ENCODE measurements around the gene NCAM2. TPM values are rescaled to one million over a fixed set of nuclear protein-coding genes. Genes with fewer than 3 reads are reported as not detected.

Gene NCAM2
- total and polyA plus RNA-seq, 2 of the 4 experiments (the other 2 are of a cell fraction), result 2.7 to 5.0 TPM

GRCh38 chr21:21002153-21002552, 3.9 kb downstream of the NCAM2 start:
- H3K9me3 ChIP-seq (ENCODE audit: control insufficient read depth, insufficient read depth, low read length), result no peaks in the 10 kb centered on the region
- H2BK5ac ChIP-seq (ENCODE audit: low read depth, low read length, poor library complexity, severe bottlenecking), result no peak overlapping the region
- intact Hi-C loops (cut with micrococcal nuclease), result no loop called here
- no peak overlapping the region for H2BK120ac ChIP-seq (ENCODE audit: low read depth, low read length)
- in situ Hi-C loops (cut with MboI; ENCODE audit: low sequenced_read_pairs), result loop anchor here (10.0 to 25.0 kb wide), 4 partner anchors 373 to 1785 kb away; no protein-coding TSS in a partner anchor
- H2AFZ ChIP-seq (replicated peaks; ENCODE audit: low read length, poor library complexity), result no peak overlapping the region
- H3K18ac ChIP-seq (ENCODE audit: low read depth, low read length), result no peak overlapping the region
- H4K91ac ChIP-seq (ENCODE audit: insufficient read depth, low read depth, low read length), result no peak overlapping the region
- H3K79me1 ChIP-seq (ENCODE audit: low read depth in 1 of 2, low read length in 2 of 2), result no peaks in the 10 kb centered on the region
- no peak for TF ChIP-seq CEBPB (IDR thresholded peaks at IDR 0.05; ENCODE audit: low read depth, low read length)
- no peak for TF ChIP-seq MAZ (IDR thresholded peaks at IDR 0.05; ENCODE audit: borderline replicate concordance, low read depth, low read length)
- no peak for TF ChIP-seq USF2 (IDR thresholded peaks at IDR 0.05; ENCODE audit: low read depth, low read length)
- TF ChIP-seq BHLHE40 (IDR thresholded peaks at IDR 0.05; ENCODE audit: low read depth, low read length), result no peak
- no peak for TF ChIP-seq RCOR1 (IDR thresholded peaks at IDR 0.05; ENCODE audit: insufficient replicate concordance, low read length)
- no peak for TF ChIP-seq SMC3 (IDR thresholded peaks at IDR 0.05; ENCODE audit: low read depth, low read length)
- TF ChIP-seq RFX5 (IDR thresholded peaks at IDR 0.05; ENCODE audit: low read depth, low read length), result no peak
- no peak for TF ChIP-seq CTCF (conservative IDR thresholded peaks at IDR 0.05; ENCODE audit: low read depth, low read length)
- no peak for TF ChIP-seq FOS (IDR thresholded peaks at IDR 0.05; ENCODE audit: low read depth, low read length)
- ATAC-seq (ENCODE audit: low read depth), result no peak
- H3K23ac ChIP-seq (ENCODE audit: low read depth, low read length), result no peak overlapping the region
- H2BK15ac ChIP-seq (ENCODE audit: low read depth, low read length), result no peak overlapping the region
- no peak overlapping the region for H3K4me3 ChIP-seq (ENCODE audit: insufficient read depth, low read depth, low read length)
- H3K4ac ChIP-seq (ENCODE audit: low read depth, low read length), result no peak overlapping the region
- no peak overlapping the region for H4K8ac ChIP-seq (ENCODE audit: low read depth in 2 of 2, low read length in 2 of 2)
- H3K9me1 ChIP-seq (ENCODE audit: insufficient read depth, low read length), result no peaks in the 10 kb centered on the region
- H3K27me3 ChIP-seq (ENCODE audit: control insufficient read depth, insufficient read depth, low read length), result peaks cover 5% of the 10 kb centered on the region; the same call in 1 of the 2 replicates
- H3K56ac ChIP-seq (ENCODE audit: extremely low read depth, insufficient read depth, low read length), result no peak overlapping the region
- dilution Hi-C loops (cut with HindIII; ENCODE audit: low sequenced_read_pairs, unreplicated experiment), result no loop called here
- H2AK9ac ChIP-seq (replicated peaks; ENCODE audit: low read depth, low read length, poor library complexity), result no peak overlapping the region
- H3K4me1 ChIP-seq (ENCODE audit: control insufficient read depth, insufficient read depth, low read length), result no peaks in the 10 kb centered on the region
- no peaks in the 10 kb centered on the region for H4K20me1 ChIP-seq (ENCODE audit: insufficient read depth, low read length)
- H3K36me3 ChIP-seq (ENCODE audit: control insufficient read depth, insufficient read depth, low read length), result no peaks in the 10 kb centered on the region
- H2AK5ac ChIP-seq (ENCODE audit: low read depth, low read length), result no peak overlapping the region
- BruUV-seq (replicated peaks), result no TSS peak
- POLR2A ChIA-PET (ENCODE audit: unreplicated experiment), result no interaction called here
- no peak overlapping the region for H3K9ac ChIP-seq (ENCODE audit: low read depth, low read length)
- no peak overlapping the region for H4K5ac ChIP-seq (ENCODE audit: low read depth, low read length)
- H2BK20ac ChIP-seq (ENCODE audit: low read depth, low read length), result no peak overlapping the region
- H3K4me2 ChIP-seq (ENCODE audit: low read depth, low read length), result no peak overlapping the region
- CTCF ChIA-PET, result interaction anchor here (0.8 to 2.4 kb wide), 3 partner anchors 100 to 920 kb away, joined by 3 to 6 read pairs (median 4); no protein-coding TSS in a partner anchor
- H3K27ac ChIP-seq (ENCODE audit: insufficient read depth, low read length), result no peak overlapping the region
- no peak for DNase-seq
- no peak overlapping the region for H3K14ac ChIP-seq (replicated peaks; ENCODE audit: low read depth, low read length)
- WGBS, 2 experiments (ENCODE audit: extremely low coverage in 2 of 2, insufficient read length in 1 of 2), result no CpG with 5 or more reads among the region's 4 CpGs
